Stimulated activated CD4-positive, alpha-beta T cell treated with anti-CD3 and anti-CD28 coated beads, Interleukin-2, amount 100 ng/mL, for 4 hours (primary cell): ENCODE data around the gene GTF2H1.

Experiments used
- DNase-seq: peaks from one replicate; pipeline ENCODE4 v3.0.0-alpha.2; 2020; ENCODE audit warnings: low read depth

Gene GTF2H1

GRCh38 chr11:18321969-18322711 is at the start of gene GTF2H1, which contains the start of gene HPS5:
Gene GTF2H1 (plus strand): TSS chr11:18322567. CDS start chr11:18333075, 10,508 bp downstream.
Gene HPS5 (minus strand): TSS chr11:18322140. CDS start chr11:18317858, 4,282 bp downstream.
- peak; percentile 95 for DNase-seq

- no peak for DNase-seq
Observed at GRCh38 chr11:18277565-18278271, 44.6 kb upstream of the GTF2H1 start.

GRCh38 chr11:18280438-18281045 is 41.8 kb upstream of the GTF2H1 start:
- no peak for DNase-seq

- DNase-seq: no peak
Observed at GRCh38 chr11:18282626-18283025, 39.7 kb upstream of the GTF2H1 start.

DNA sequence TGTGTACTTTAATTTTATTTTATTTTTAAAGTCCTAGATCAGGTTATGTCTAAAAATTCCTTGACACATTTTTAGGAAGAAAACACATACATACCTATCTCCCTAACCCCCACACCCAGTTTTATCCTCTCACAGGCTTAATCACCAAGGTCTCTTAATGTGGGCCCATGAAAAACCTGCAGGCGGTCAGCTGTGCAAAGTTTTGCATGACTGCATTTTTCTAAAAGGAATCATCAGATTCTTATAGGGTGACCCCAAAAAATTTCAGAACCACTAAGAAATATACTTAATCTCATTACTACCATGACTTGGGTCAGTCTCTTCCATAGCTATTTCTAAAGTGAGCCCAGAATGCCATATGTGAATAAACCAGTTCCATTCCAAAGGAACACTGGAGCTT is 36.5 kb upstream of the GTF2H1 start:
- no peak for DNase-seq

GRCh38 chr11:18288911-18289310 is 33.5 kb upstream of the GTF2H1 start:
- DNase-seq: no peak

GRCh38 chr11:18294862-18295261 is 27.5 kb upstream of the GTF2H1 start:
- DNase-seq: no peak

DNA sequence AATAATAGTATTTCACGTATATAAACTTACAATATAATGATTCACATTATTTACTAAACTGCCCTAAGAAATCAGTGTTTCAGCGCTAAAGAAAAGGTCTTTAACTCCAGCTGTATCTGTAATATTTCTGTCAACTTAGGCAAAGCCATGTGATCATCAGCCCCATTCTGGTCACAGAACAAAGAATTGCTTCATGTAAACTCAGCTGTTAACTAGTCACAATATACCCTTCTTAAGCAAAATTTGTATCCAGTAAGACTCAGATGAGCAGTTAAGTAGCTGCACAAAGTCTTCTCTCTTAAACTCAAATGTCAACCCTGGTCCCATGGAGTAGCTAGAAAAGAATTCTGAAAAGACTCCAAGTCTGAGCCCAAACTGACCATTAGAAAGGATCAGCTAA is 27.1 kb upstream of the GTF2H1 start:
- no peak for DNase-seq

GRCh38 chr11:18299721-18300120 is 22.6 kb upstream of the GTF2H1 start:
- no peak for DNase-seq

- no peak for DNase-seq
Observed at GRCh38 chr11:18304745-18305144, 17.6 kb upstream of the GTF2H1 start.

GRCh38 chr11:18307461-18308139 is 14.8 kb upstream of the GTF2H1 start:
- no peak for DNase-seq

- DNase-seq: no peak
Observed at GRCh38 chr11:18308242-18308641, 14.1 kb upstream of the GTF2H1 start.

- DNase-seq: no peak
Observed at GRCh38 chr11:18309691-18310090, 12.7 kb upstream of the GTF2H1 start.

GRCh38 chr11:18310800-18311340 is 11.5 kb upstream of the GTF2H1 start:
- no peak for DNase-seq

DNA sequence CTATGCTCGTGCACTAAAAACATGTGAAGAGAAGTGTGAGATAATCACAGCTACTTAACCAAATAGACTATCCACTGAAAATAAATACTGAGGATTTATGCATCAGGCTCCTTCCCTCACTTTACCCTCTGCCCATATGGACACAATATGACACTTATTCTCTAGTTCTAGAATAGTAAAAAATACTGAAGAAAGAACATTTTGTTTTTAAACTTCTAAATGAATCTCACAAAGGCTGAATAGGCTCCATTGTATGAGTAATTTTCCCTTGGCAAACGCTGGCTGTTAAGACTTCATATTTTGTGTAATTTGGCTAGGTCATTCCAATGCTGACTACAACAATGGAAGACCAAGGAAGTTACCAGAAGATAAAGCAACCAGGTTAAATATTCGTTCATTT is 10.4 kb upstream of the GTF2H1 start:
- DNase-seq: no peak

DNA sequence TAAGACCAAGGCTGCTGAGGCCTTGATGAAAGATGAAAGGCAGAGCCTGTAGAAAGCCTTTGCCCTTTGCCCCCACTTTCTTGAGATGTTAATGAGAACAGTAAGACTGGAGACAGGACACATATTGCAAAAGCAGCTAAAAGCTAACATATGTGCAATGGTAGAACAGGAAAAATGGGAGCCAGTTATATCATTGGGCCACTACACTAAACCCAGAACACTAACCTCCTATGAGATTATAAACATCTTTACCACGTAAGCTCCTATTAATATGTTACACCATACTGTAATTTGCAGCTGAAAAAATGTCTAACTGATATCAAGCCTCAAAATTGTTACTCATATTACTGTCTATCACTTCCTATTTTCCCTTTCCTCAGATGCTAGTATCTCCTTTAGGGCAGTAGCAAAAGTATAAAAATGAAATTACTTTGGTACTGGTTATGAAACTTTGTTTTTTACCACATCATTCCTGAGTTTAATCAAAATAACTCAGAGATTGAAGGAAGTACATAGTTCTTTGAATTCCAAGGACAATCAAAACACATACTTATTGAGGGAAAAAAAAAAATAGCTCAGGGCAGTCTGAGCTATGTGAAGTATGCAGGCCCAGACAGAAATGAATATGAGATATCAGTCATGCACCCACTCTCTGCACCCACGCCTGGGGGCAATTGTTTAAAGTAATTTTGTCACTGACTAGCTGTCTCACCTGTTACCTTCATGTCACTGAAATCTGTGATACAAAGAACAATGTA is 9.5 kb upstream of the GTF2H1 start:
- DNase-seq: no peak

GRCh38 chr11:18313965-18314763 is 8.2 kb upstream of the GTF2H1 start:
- DNase-seq: no peak

DNA sequence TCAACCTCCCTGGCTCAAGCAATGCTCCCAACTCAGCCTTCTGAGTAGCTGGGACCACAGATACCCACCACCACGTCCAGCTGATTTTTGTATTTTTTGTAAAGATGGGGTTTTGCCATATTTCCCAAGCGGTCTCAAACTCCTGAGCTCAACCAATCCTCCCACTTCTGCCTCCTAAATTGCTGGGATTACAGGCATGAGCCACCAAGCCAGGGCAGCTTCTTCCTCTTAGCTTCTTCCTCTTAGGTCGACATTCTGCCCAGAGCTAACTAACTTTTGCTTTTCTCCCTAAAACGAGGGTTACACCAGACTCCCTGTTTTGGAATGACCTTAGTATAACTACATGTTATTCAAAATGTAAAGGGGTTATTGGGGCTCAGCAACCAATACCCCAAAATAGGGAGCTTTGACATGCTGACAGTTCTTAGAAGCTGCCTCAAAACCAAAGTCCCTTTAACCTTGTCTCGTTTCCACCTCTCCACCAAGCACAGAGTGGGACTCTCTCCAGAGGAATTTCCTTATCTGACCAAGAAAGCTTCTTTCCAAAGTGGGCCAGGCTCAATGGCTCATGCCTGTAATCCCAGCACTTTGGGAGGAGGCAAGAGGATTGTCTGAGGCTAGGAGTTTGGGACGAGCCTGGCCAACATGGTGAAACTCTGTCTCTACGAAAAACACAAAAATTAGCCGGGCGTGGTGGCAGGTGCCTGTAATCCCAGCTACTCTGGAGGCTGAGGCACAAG is 7.4 kb upstream of the GTF2H1 start:
- no peak for DNase-seq

DNA sequence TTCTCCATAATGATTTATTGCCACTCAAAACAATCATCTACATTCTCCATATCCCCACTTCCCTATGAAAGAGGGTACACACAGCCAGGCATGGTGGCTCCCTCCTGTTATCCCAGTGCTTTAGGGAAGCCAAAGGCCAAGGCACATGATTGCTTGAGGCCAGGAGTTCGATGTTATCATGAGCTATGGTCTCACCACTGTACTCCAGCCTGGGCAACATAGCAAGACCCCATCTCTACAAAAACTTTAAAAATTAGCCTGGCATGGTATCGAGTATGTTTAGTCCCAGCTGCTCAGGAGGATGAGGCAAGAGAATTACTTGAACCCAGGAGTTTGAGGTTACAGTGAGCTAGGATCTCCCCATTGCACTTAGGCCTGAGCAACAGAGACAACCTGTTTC is 6.5 kb upstream of the GTF2H1 start:
- no peak for DNase-seq

- DNase-seq: no peak
Observed at GRCh38 chr11:18317551-18317950, 4.8 kb upstream of the GTF2H1 start.
